G401.6 (cell line): ENCODE measurements around the gene KIAA0319L.
"Not testable (repeated sequence)": the region's sequence is repeated elsewhere in the genome, so short reads cannot be mapped to it uniquely, and the experiment has no call there.

Experiments
- FAIRE-seq: peaks from 2 replicates; lab custom pipeline; 2012; peaks lifted over from hg19 to GRCh38; lab: Jason Lieb, UNC

KIAA0319L gene

GRCh38 chr1:35557118-35557610 is at the start of gene KIAA0319L:
Gene KIAA0319L (minus strand): TSS chr1:35557403. CDS start chr1:35554491, 2,912 bp downstream.
- no peak for FAIRE-seq

GRCh38 chr1:35605867-35606182 is 48.6 kb upstream of the KIAA0319L start:
- FAIRE-seq: no peak

GRCh38 chr1:35605071-35605866 is 48.1 kb upstream of the KIAA0319L start:
- no peak for FAIRE-seq

GRCh38 chr1:35603941-35604340 is 46.7 kb upstream of the KIAA0319L start:
- FAIRE-seq: no peak

GRCh38 chr1:35603468-35603867 is 46.3 kb upstream of the KIAA0319L start:
- no peak for FAIRE-seq

GRCh38 chr1:35600593-35600992 is 43.4 kb upstream of the KIAA0319L start:
- FAIRE-seq: no peak

GRCh38 chr1:35599411-35599810 is 42.2 kb upstream of the KIAA0319L start:
- FAIRE-seq: no peak

GRCh38 chr1:35598895-35599294 is 41.7 kb upstream of the KIAA0319L start:
- FAIRE-seq: no peak

GRCh38 chr1:35597870-35598269 is 40.7 kb upstream of the KIAA0319L start:
- FAIRE-seq: no peak

- no peak for FAIRE-seq
Observed at GRCh38 chr1:35595684-35596083, 38.5 kb upstream of the KIAA0319L start.

- FAIRE-seq: no peak
Observed at GRCh38 chr1:35594005-35594760, 37.0 kb upstream of the KIAA0319L start.

GRCh38 chr1:35592991-35593769 is 36.0 kb upstream of the KIAA0319L start:
- FAIRE-seq: no peak

GRCh38 chr1:35591211-35591610 is 34.0 kb upstream of the KIAA0319L start:
- no peak for FAIRE-seq

GRCh38 chr1:35590476-35591040 is 33.4 kb upstream of the KIAA0319L start:
- FAIRE-seq: no peak

- no peak for FAIRE-seq
Observed at GRCh38 chr1:35589516-35590427, 32.6 kb upstream of the KIAA0319L start.

GRCh38 chr1:35588197-35588910 is 31.2 kb upstream of the KIAA0319L start:
- FAIRE-seq: no peak

- no peak for FAIRE-seq
Observed at GRCh38 chr1:35587736-35588135, 30.5 kb upstream of the KIAA0319L start.

- no peak for FAIRE-seq
Observed at GRCh38 chr1:35586808-35587207, 29.6 kb upstream of the KIAA0319L start.

GRCh38 chr1:35585805-35586204 is 28.6 kb upstream of the KIAA0319L start:
- not testable (repeated sequence) for FAIRE-seq

GRCh38 chr1:35585281-35585680 is 28.1 kb upstream of the KIAA0319L start:
- FAIRE-seq: peak; percentile 57

- FAIRE-seq: not testable (repeated sequence)
Observed at GRCh38 chr1:35581621-35582020, 24.4 kb upstream of the KIAA0319L start.
